GM18502 (cell line): ENCODE data around the gene BCL10.

Source experiments
- ATAC-seq: cut with Tn5 transposase; IDR thresholded peaks from one replicate; pipeline ENCODE4 v1.9.1; 2021; ENCODE audit warnings: mild to moderate bottlenecking; ENCODE audit not compliant: unreplicated experiment, poor library complexity

The BCL10 gene

DNA sequence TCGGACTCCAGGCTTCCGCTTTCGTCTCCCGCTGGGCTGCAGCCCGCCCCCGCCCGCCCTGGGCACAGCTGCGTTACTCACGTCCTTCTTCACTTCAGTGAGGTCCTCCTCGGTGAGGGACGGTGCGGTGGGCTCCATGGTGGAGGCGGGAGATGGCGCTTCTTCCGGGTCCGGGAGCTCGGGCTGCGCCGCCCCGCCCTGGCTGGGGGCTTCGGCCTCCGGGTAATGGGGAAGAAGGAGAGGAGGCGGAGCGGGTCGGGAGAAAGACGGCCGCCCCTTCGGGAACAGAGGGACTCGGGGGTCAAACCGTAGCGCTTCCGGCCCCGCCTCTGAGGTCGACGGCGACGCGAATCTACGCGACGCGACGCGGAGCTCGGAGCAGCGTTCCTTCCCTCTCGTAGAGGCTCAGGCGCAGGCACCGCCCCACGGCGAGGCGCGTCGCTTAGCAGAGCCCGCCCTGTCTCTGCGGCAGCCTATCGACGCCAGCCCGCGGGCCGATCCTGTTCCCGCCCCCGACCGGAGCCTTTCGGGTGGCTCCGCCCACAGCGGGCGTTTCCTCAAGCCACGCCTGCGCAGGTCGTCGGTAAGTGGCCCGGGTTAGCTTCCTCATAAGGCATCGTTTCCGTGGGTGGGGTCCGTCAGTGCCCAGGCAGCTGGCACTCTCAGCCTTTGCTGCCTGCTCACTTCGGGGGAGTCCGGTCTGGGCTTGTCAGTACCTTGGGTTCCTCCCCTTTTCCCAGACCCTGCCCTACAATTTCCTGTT lies at the start of gene BCL10:
BCL10 (minus strand) TSS at position 418 of the 763 bp plus-strand sequence; CDS start at position 138, 280 bp downstream.
- peak; percentile 95 for ATAC-seq

- ATAC-seq: no peak
These were observed 49.5 kb upstream of the BCL10 start for GRCh38 chr1:85325920-85326319.

- no peak for ATAC-seq
These were observed 47.3 kb upstream of the BCL10 start for GRCh38 chr1:85323770-85324169.

- ATAC-seq: no peak
These were observed 46.2 kb upstream of the BCL10 start for GRCh38 chr1:85322655-85323054.

- ATAC-seq: peak; percentile 72
These were observed 45.0 kb upstream of the BCL10 start for GRCh38 chr1:85321237-85321964.

GRCh38 chr1:85320371-85321131 lies 44.1 kb upstream of the BCL10 start:
- no peak for ATAC-seq

DNA sequence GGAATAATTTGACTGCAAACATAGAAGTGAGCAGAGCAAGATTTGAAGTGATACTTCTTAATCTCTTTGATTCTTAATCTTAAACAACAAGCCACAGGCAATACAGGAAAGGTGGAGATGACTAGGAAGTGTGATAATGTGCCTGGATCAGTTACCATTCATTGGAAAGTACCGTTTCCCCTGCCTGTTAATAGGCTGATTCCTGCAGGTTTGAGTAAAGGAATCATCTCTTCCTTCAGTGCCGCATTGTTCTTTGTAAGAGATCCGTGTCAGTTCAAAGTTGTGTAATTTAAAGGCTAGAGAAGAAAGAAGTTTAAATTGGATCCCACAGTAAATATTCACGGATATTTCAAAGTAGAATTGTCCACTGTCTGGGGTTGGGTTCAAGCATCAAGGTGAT lies 43.5 kb upstream of the BCL10 start:
- ATAC-seq: no peak

DNA sequence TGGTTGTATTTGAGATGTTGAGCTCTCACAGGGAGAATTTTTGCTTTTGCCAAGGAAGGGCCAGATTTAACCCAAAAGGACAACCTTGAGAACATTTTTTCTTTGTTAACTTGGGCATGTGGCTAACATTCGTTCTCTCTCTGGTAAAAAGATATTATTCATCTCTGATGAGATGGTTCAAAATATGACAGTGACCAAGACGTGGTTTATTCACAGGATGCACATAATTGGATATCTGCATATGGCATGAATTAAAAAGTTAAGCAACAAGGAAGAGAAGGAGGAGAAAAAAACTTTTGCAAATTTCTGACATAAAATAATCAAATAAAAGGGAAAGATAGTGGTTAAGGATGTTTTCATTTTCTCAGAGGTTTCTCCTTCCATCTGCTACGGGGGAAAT lies 43.1 kb upstream of the BCL10 start:
- ATAC-seq: no peak

DNA sequence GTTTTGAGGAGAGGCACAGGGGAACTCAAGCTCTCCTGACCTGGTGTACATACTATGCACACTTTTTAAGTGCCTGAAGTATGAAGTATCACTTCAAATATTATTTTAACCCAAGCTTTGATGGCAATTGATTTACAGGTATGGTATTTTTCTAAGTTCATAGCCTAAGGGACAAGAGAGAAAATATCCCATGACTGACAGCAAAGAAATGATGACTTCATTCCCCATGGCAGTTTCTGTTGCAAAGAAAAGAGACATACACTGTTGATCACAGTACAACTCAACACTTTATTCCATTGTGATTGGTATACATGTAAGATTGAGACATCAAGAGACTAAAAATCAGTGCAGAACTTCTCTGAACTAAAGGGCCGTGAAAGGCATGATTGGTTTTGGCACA lies 41.8 kb upstream of the BCL10 start:
- no peak for ATAC-seq

GRCh38 chr1:85317560-85317959 lies 41.1 kb upstream of the BCL10 start:
- ATAC-seq: no peak

DNA sequence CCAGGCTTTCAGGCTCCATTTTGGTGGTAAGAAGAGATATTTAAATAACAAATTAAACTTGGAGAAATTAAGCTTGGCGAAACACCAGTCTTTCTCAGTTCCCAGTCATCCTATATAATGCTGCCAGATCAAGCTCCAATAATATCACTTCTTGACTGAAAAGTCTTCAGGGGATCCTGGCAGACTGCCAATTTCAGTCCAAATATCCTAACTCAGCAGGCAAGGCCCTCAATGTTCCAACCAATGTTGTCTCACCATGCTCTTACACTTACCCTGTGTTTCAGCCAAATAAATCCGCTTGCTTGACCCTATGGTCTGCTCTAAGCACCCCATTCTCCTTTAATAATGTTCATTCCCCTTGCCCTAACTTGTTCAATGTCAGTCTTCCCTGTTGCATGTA lies 39.9 kb upstream of the BCL10 start:
- ATAC-seq: no peak

DNA sequence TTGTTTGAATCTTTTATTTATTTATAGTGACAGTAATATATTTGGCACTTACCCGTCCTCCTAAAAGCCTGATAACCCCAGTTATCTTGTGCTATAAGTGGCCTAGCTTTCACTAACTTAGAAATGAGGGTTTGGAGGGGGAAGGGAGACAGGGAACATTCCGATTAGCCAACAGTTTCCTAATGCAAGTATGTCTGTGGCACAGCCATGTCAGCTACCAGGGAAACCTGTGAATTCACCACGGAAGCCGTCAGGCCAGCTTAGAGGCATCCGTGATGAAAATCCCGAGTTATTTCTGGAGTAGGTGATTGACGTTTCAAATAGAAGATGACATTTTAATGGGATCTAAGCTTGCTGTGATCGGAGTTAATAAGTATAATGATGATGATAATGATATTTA lies 39.4 kb upstream of the BCL10 start:
- ATAC-seq: no peak

- no peak for ATAC-seq
These were observed 38.3 kb upstream of the BCL10 start for GRCh38 chr1:85314726-85315125.

GRCh38 chr1:85313888-85314696 lies 37.7 kb upstream of the BCL10 start:
- ATAC-seq: no peak

GRCh38 chr1:85311818-85312217 lies 35.4 kb upstream of the BCL10 start:
- ATAC-seq: no peak

- no peak for ATAC-seq
These were observed 32.5 kb upstream of the BCL10 start for GRCh38 chr1:85308833-85309350.

GRCh38 chr1:85307987-85308832 lies 31.8 kb upstream of the BCL10 start:
- ATAC-seq: peak; percentile 96

- no peak for ATAC-seq
These were observed 29.8 kb upstream of the BCL10 start for GRCh38 chr1:85306236-85306635.
